Endothelial cell of umbilical vein (primary cell): ENCODE results near the gene PRRC2B. TPM values are rescaled to one million over a fixed set of nuclear protein-coding genes. Genes with fewer than 3 reads are reported as not detected.

Experiments used
- BruUV-seq: library from RNA; stranded (reverse); fragments of 400-500 nt; replicated peaks from 2 replicates; lab custom pipeline; 2021; lab: Mats Ljungman, UMichigan
- CTCF ChIA-PET: fragments of 300-600, 350-600 bp; sonication (Branson Sonifier 250); formaldehyde crosslinking; loops from one replicate; lab custom pipeline; 2021; ENCODE audit warnings: antibody characterized with exemption, inconsistent platforms; lab: Charles Lee
- POLR2A ChIA-PET: fragments of 300-600, 350-600 bp; sonication (Branson Sonifier 250); formaldehyde crosslinking; loops from one replicate; lab custom pipeline; 2021; ENCODE audit warnings: antibody characterized with exemption, inconsistent platforms; lab: Charles Lee
- DNase-seq: peaks from one replicate; pipeline ENCODE4 v3.0.0-alpha.2; 2011; ENCODE audit warnings: low read depth, low spot score
- FAIRE-seq: peaks from 2 replicates; lab custom pipeline; 2011; peaks lifted over from hg19 to GRCh38; lab: Jason Lieb, UNC
- H2AFZ ChIP-seq: 2 replicates; pipeline ENCODE4 v1.6.0; 2012; ENCODE audit warnings: low read depth, low read length, control low read depth, inconsistent platforms
- H3K27ac ChIP-seq: 2 replicates; pipeline ENCODE4 v1.5.1; 2011; ENCODE audit warnings: low read depth, mild to moderate bottlenecking, control low read depth, low read length, moderate library complexity; ENCODE audit not compliant: insufficient read depth
- H3K27me3 ChIP-seq, 2 experiments: 2 replicates each; pipeline versions ENCODE4 v1.6.0 to v1.6.1; 2011; ENCODE audit warnings: low read length in 2 of 2, mixed read lengths in 1 of 2; ENCODE audit not compliant: control insufficient read depth in 2 of 2, insufficient read depth in 2 of 2
- H3K36me3 ChIP-seq, 2 experiments: 2 replicates in 1 of 2; 3 replicates in 1 of 2; pipeline ENCODE4 v1.5.1; 2011; ENCODE audit warnings: low read length in 2 of 2, mild to moderate bottlenecking in 1 of 2, moderate library complexity in 1 of 2; ENCODE audit not compliant: control insufficient read depth in 2 of 2, insufficient read depth in 2 of 2; ENCODE audit errors: extremely low read depth in 1 of 2
- H3K4me1 ChIP-seq: 3 replicates; pipeline ENCODE4 v1.5.1; 2011; ENCODE audit warnings: mild to moderate bottlenecking, low read length; ENCODE audit not compliant: control insufficient read depth, insufficient read depth; ENCODE audit errors: extremely low read depth
- H3K4me2 ChIP-seq: 2 replicates; pipeline ENCODE4 v1.6.1; 2011; ENCODE audit warnings: low read length, control low read depth, mixed read lengths; ENCODE audit not compliant: insufficient read depth
- H3K4me3 ChIP-seq, 3 experiments: fragments of 200-600 bp in 1 of 3; sonication (generic), shearing (Covaris generic) in 1 of 3; replicated peaks in 1 of 3; 2 replicates each; pipeline ENCODE4 v1.5.1; 2011 to 2016; ENCODE audit warnings: control low read depth in 3 of 3, low read length in 3 of 3, mild to moderate bottlenecking in 2 of 3, inconsistent platforms in 1 of 3, low read depth in 1 of 3, moderate library complexity in 1 of 3; ENCODE audit not compliant: insufficient read depth in 1 of 3
- H3K79me2 ChIP-seq: 2 replicates; pipeline ENCODE4 v1.6.0; 2012; ENCODE audit warnings: low read length, inconsistent platforms; ENCODE audit not compliant: control insufficient read depth, insufficient read depth
- H3K9ac ChIP-seq: replicated peaks from 2 replicates; pipeline ENCODE3; 2011; ENCODE audit warnings: low read length, control low read depth; ENCODE audit not compliant: insufficient read depth; ENCODE audit errors: extremely low read depth
- H3K9me1 ChIP-seq: replicated peaks from 3 replicates; pipeline ENCODE4 v1.6.0; 2011; ENCODE audit warnings: mild to moderate bottlenecking, low read length; ENCODE audit not compliant: control insufficient read depth, insufficient read depth; ENCODE audit errors: extremely low read depth
- H3K9me3 ChIP-seq: replicated peaks from 2 replicates; pipeline ENCODE4 v1.5.1; 2012; ENCODE audit warnings: low read length, inconsistent platforms; ENCODE audit not compliant: control insufficient read depth, insufficient read depth
- H4K20me1 ChIP-seq: replicated peaks from 2 replicates; pipeline ENCODE3; 2011; ENCODE audit warnings: mild to moderate bottlenecking, low read length; ENCODE audit not compliant: control insufficient read depth, insufficient read depth; ENCODE audit errors: extremely low read depth
- EZH2 ChIP-seq: IDR thresholded peaks from 2 replicates; pipeline ENCODE4 v1.6.1; 2012; ENCODE audit warnings: borderline replicate concordance, low read depth, mild to moderate bottlenecking, moderate library complexity, low read length, inconsistent platforms; ENCODE audit not compliant: severe bottlenecking
- FOS ChIP-seq: IDR thresholded peaks from 2 replicates; pipeline ENCODE4 v1.6.1; 2011; ENCODE audit warnings: mild to moderate bottlenecking, low read length, moderate library complexity, borderline replicate concordance; ENCODE audit not compliant: insufficient read depth
- GATA2 ChIP-seq: IDR thresholded peaks from 2 replicates; pipeline ENCODE4 v1.7.0; 2011; ENCODE audit warnings: low read depth, mild to moderate bottlenecking, moderate library complexity, mixed read lengths, low read length; ENCODE audit not compliant: insufficient read length, insufficient read depth
- JUN ChIP-seq: IDR thresholded peaks from 2 replicates; pipeline ENCODE4 v1.6.1; 2011; ENCODE audit warnings: borderline replicate concordance, low read depth; ENCODE audit not compliant: insufficient read length, insufficient read depth
- MAX ChIP-seq: IDR thresholded peaks from 2 replicates; pipeline ENCODE4 v1.6.1; 2011; ENCODE audit not compliant: insufficient read depth, insufficient read length
- MYC ChIP-seq: IDR thresholded peaks from one replicate; pipeline ENCODE4 v1.6.1; 2011; ENCODE audit warnings: mild to moderate bottlenecking, low read depth, low read length
- POLR2A ChIP-seq: IDR thresholded peaks from 2 replicates; pipeline ENCODE4 v1.6.1; 2012; ENCODE audit warnings: low read depth, mild to moderate bottlenecking, control low read depth, low read length
- POLR2AphosphoS5 ChIP-seq: IDR thresholded peaks from 2 replicates; pipeline ENCODE4 v1.6.1; 2012; ENCODE audit warnings: low read depth, mild to moderate bottlenecking, control low read depth, low read length, moderate library complexity; ENCODE audit not compliant: insufficient read depth
- dilution Hi-C: fragments of 300-500 bp; cut with MboI; formaldehyde crosslinking; loops from one replicate; pipeline ENCODE4 v1.15.0; 2019; ENCODE audit warnings: low sequenced_read_pairs; ENCODE audit not compliant: extremely low pct_ligation_motif_present
- intact Hi-C: fragments of 100-400 bp; cut with micrococcal nuclease; formaldehyde crosslinking; loops from one replicate; pipeline ENCODE4 v1.10.0; 2022
- polyA plus RNA-seq, 4 experiments: library from polyadenylated mRNA; depleted of rRNA in 3 of 4; stranded (reverse) in 3 of 4; unstranded in 1 of 4; fragments of >200 nt; gene quantifications; 2 replicates each; pipeline versions ENCODE4 v1.2.1 to v1.2.3, GENCODE V29; 2011 to 2012; ENCODE audit warnings: missing spikeins in 1 of 4
- total RNA-seq: library from RNA; stranded (reverse); gene quantifications from 2 replicates; pipeline ENCODE4 v1.2.3, GENCODE V29; 2021
- TF ChIP-seq, protein P1 (sequence below), 2 donors: IDR thresholded peaks; 1 replicate in 1 of 2; 2 replicates in 1 of 2; pipeline ENCODE4 v1.5.1; 2011; ENCODE audit warnings: low read length in 2 of 2, mild to moderate bottlenecking in 2 of 2, moderate library complexity in 2 of 2, control low read depth in 1 of 2, inconsistent platforms in 1 of 2, low read depth in 1 of 2; ENCODE audit not compliant: insufficient read depth in 1 of 2; ENCODE audit errors: extremely low read depth in 1 of 2

PRRC2B gene
- total and polyA plus RNA-seq, 2 donors (not counting 3 experiments of a cell fraction or from before 2014, with no cell fraction given), result 35.6 to 256 TPM

- FAIRE-seq, result no peak
- H3K79me2 ChIP-seq, result peaks cover 40% of the 10 kb centered on the region
Observed at GRCh38 chr9:131473891-131474290, 80.0 kb downstream of the PRRC2B start.

GRCh38 chr9:131474711-131475110 lies 80.8 kb downstream of the PRRC2B start:
- Histone ChIP-seq H3K27me3 (no peaks in the 10 kb centered on the region), H3K9me3 (no peaks in the 10 kb centered on the region), H3K27ac (no peak overlapping the region), H3K9ac (no peak overlapping the region), H3K4me3 (no peak overlapping the region), H3K79me2 (peaks cover 35% of the 10 kb centered on the region), H3K9me1 (no peaks in the 10 kb centered on the region), H4K20me1 (peaks cover 4% of the 10 kb centered on the region), H3K4me1 (no peaks in the 10 kb centered on the region), H3K36me3 (peaks cover 35 to 74% of the 10 kb centered on the region in 2 experiments), H2AFZ (no peak overlapping the region), H3K4me2 (no peak overlapping the region)
- FAIRE-seq (no peak), DNase-seq (no peak)
- intact Hi-C loops, result loop anchor here (5.0 kb wide), 1 partner anchor 107 kb away; no protein-coding TSS in a partner anchor
- POLR2A ChIA-PET, result no interaction called here
- dilution Hi-C loops, result no loop called here
- TSS peak; percentile 47 for BruUV-seq
- TF ChIP-seq FOS (no peak), POLR2A (no peak), MAX (no peak), JUN (no peak), EZH2 (no peak), MYC (no peak), POLR2AphosphoS5 (no peak), GATA2 (no peak)
- TF ChIP-seq, protein P1, sequence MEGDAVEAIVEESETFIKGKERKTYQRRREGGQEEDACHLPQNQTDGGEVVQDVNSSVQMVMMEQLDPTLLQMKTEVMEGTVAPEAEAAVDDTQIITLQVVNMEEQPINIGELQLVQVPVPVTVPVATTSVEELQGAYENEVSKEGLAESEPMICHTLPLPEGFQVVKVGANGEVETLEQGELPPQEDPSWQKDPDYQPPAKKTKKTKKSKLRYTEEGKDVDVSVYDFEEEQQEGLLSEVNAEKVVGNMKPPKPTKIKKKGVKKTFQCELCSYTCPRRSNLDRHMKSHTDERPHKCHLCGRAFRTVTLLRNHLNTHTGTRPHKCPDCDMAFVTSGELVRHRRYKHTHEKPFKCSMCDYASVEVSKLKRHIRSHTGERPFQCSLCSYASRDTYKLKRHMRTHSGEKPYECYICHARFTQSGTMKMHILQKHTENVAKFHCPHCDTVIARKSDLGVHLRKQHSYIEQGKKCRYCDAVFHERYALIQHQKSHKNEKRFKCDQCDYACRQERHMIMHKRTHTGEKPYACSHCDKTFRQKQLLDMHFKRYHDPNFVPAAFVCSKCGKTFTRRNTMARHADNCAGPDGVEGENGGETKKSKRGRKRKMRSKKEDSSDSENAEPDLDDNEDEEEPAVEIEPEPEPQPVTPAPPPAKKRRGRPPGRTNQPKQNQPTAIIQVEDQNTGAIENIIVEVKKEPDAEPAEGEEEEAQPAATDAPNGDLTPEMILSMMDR (IDR thresholded peaks at IDR 0.05; ENCODE audit: extremely low read depth in 1 of 2, insufficient read depth in 1 of 2, low read depth in 1 of 2, low read length in 2 of 2), result no peak
- CTCF ChIA-PET, result no interaction called here

More at GRCh38 chr9:131473891-131474290, 80.0 kb downstream of the PRRC2B start:
- DNase-seq, result no peak
- Histone ChIP-seq H3K4me3 (no peak overlapping the region), H3K27me3 (no peaks in the 10 kb centered on the region), H3K9me3 (no peaks in the 10 kb centered on the region), H4K20me1 (peaks cover 6% of the 10 kb centered on the region), H3K36me3 (peaks cover 37 to 71% of the 10 kb centered on the region in 2 experiments), H3K4me2 (no peak overlapping the region), H2AFZ (no peak overlapping the region), H3K9me1 (no peaks in the 10 kb centered on the region), H3K27ac (no peak overlapping the region), H3K4me1 (no peaks in the 10 kb centered on the region), H3K9ac (no peak overlapping the region)
- no TSS peak for BruUV-seq
- dilution Hi-C loops, result no loop called here
- CTCF ChIA-PET, result interaction anchor here (0.7 to 0.8 kb wide), 2 partner anchors 10 to 75 kb away, joined by 3 read pairs; no protein-coding TSS in a partner anchor
- intact Hi-C loops, result no loop called here
- POLR2A ChIA-PET, result no interaction called here
- TF ChIP-seq FOS (no peak), GATA2 (no peak), POLR2A (no peak), EZH2 (no peak)
